ENCODE results near the gene FBLN2.
A peak's percentile ranks its signal among the peaks of the same experiment; 100 is the strongest.

Gene FBLN2

GRCh38 chr3:13666781-13667709, 118.1 kb downstream of the FBLN2 start:
- H3K27ac ChIP-seq = no peak overlapping the region

GRCh38 chr3:13668136-13668535, 119.2 kb downstream of the FBLN2 start:
- H3K27ac ChIP-seq = no peak overlapping the region
- TF ChIP-seq CTCF (conservative IDR thresholded peaks at IDR 0.05) = no peak

More at GRCh38 chr3:13666781-13667709, 118.1 kb downstream of the FBLN2 start:
- TF ChIP-seq CTCF (conservative IDR thresholded peaks at IDR 0.05) = no peak

- H3K27ac ChIP-seq = no peak overlapping the region
- TF ChIP-seq CTCF (conservative IDR thresholded peaks at IDR 0.05) = no peak
Measured at GRCh38 chr3:13669457-13669856, 120.5 kb downstream of the FBLN2 start.

- TF ChIP-seq CTCF (conservative IDR thresholded peaks at IDR 0.05) = no peak
- no peak overlapping the region for H3K27ac ChIP-seq
Measured at GRCh38 chr3:13670292-13670691, 121.4 kb downstream of the FBLN2 start.

- TF ChIP-seq CTCF (conservative IDR thresholded peaks at IDR 0.05) = no peak
- H3K27ac ChIP-seq = no peak overlapping the region
Measured at GRCh38 chr3:13671482-13672233, 122.7 kb downstream of the FBLN2 start.

GRCh38 chr3:13673207-13673606, 124.3 kb downstream of the FBLN2 start:
- no peak overlapping the region for H3K27ac ChIP-seq
- peak; percentile 64 for TF ChIP-seq CTCF (conservative IDR thresholded peaks at IDR 0.05)

GRCh38 chr3:13674538-13675185, 125.7 kb downstream of the FBLN2 start:
- no peak overlapping the region for H3K27ac ChIP-seq
- TF ChIP-seq CTCF (conservative IDR thresholded peaks at IDR 0.05) = no peak

Data from VCaP (cell line).